Globus pallidus (tissue), 1 donor: ENCODE measurements around the gene PASK.

Source experiments
- DNase-seq: peaks from one replicate; pipeline ENCODE4 v3.0.0-alpha.2; 2015; ENCODE audit warnings: low spot score

The PASK gene

GRCh38 chr2:241081643-241082340 lies 67.5 kb downstream of the PASK start:
- DNase-seq = no peak

- no peak for DNase-seq
Measured at GRCh38 chr2:241081190-241081642, 68.1 kb downstream of the PASK start.

GRCh38 chr2:241080405-241081189 lies 68.7 kb downstream of the PASK start:
- DNase-seq = no peak

- DNase-seq = no peak
Measured at GRCh38 chr2:241074901-241075540, 74.3 kb downstream of the PASK start.

- no peak for DNase-seq
Measured at GRCh38 chr2:241074065-241074818, 75.0 kb downstream of the PASK start.

GRCh38 chr2:241073166-241074064 lies 75.9 kb downstream of the PASK start:
- DNase-seq = no peak

- DNase-seq = no peak
Measured at GRCh38 chr2:241072553-241073165, 76.6 kb downstream of the PASK start.

- DNase-seq = no peak
Measured at GRCh38 chr2:241072151-241072550, 77.1 kb downstream of the PASK start.

GRCh38 chr2:241071677-241072111 lies 77.6 kb downstream of the PASK start:
- DNase-seq = no peak

GRCh38 chr2:241070811-241071676 lies 78.2 kb downstream of the PASK start:
- DNase-seq = no peak

- no peak for DNase-seq
Measured at GRCh38 chr2:241070361-241070760, 78.9 kb downstream of the PASK start.

- DNase-seq = no peak
Measured at GRCh38 chr2:241069821-241070281, 79.4 kb downstream of the PASK start.

- DNase-seq = no peak
Measured at GRCh38 chr2:241068942-241069810, 80.1 kb downstream of the PASK start.

- no peak for DNase-seq
Measured at GRCh38 chr2:241068136-241068941, 80.9 kb downstream of the PASK start.

- DNase-seq = no peak
Measured at GRCh38 chr2:241067501-241068135, 81.7 kb downstream of the PASK start.

GRCh38 chr2:241066893-241067341 lies 82.4 kb downstream of the PASK start:
- DNase-seq = no peak
